Measurements from ENCODE around the gene MINDY1.

MINDY1 gene

GRCh38 chr1:151049458-151049857, 42.8 kb upstream of the MINDY1 start:
- no peak overlapping the region for H3K4me3 ChIP-seq (replicated peaks; ENCODE audit: low read depth, low read length)
- no peak for TF ChIP-seq CTCF (IDR thresholded peaks at IDR 0.05; ENCODE audit: low read depth, low read length, missing control alignments)
- no peak for DNase-seq (ENCODE audit: extremely low read depth, low read depth)

- H3K4me3 ChIP-seq (replicated peaks; ENCODE audit: low read depth, low read length): peak overlapping the region; percentile 60
- no peak for TF ChIP-seq CTCF (IDR thresholded peaks at IDR 0.05; ENCODE audit: low read depth, low read length, missing control alignments)
- DNase-seq (ENCODE audit: extremely low read depth, low read depth): no peak
These were observed 41.9 kb upstream of the MINDY1 start for GRCh38 chr1:151048645-151049032.

GRCh38 chr1:151047925-151048644, 41.4 kb upstream of the MINDY1 start:
- DNase-seq (ENCODE audit: extremely low read depth, low read depth): peak; percentile 41
- peak; percentile 54 for TF ChIP-seq CTCF (IDR thresholded peaks at IDR 0.05; ENCODE audit: low read depth, low read length, missing control alignments)
- H3K4me3 ChIP-seq (replicated peaks; ENCODE audit: low read depth, low read length): peak overlapping the region; percentile 60

GRCh38 chr1:151047591-151047924, 40.9 kb upstream of the MINDY1 start, which contains the start of gene C1orf56:
C1orf56 (plus strand) TSS chr1:151047751; CDS start chr1:151047848, 97 bp downstream.
- peak within 1 kb of the TSS; percentile 60 for H3K4me3 ChIP-seq (replicated peaks; ENCODE audit: low read depth, low read length)
- DNase-seq (ENCODE audit: extremely low read depth, low read depth): no peak
- TF ChIP-seq CTCF (IDR thresholded peaks at IDR 0.05; ENCODE audit: low read depth, low read length, missing control alignments): no peak

GRCh38 chr1:151043163-151043562, 36.5 kb upstream of the MINDY1 start:
- no peak for DNase-seq (ENCODE audit: extremely low read depth, low read depth)
- H3K4me3 ChIP-seq (replicated peaks; ENCODE audit: low read depth, low read length): no peak overlapping the region
- TF ChIP-seq CTCF (IDR thresholded peaks at IDR 0.05; ENCODE audit: low read depth, low read length, missing control alignments): no peak

- DNase-seq (ENCODE audit: extremely low read depth, low read depth): no peak
- no peak for TF ChIP-seq CTCF (IDR thresholded peaks at IDR 0.05; ENCODE audit: low read depth, low read length, missing control alignments)
- no peak overlapping the region for H3K4me3 ChIP-seq (replicated peaks; ENCODE audit: low read depth, low read length)
These were observed 32.8 kb upstream of the MINDY1 start for GRCh38 chr1:151039521-151039920.

GRCh38 chr1:151037032-151037431, 30.3 kb upstream of the MINDY1 start:
- no peak for DNase-seq (ENCODE audit: extremely low read depth, low read depth)
- no peak for TF ChIP-seq CTCF (IDR thresholded peaks at IDR 0.05; ENCODE audit: low read depth, low read length, missing control alignments)
- H3K4me3 ChIP-seq (replicated peaks; ENCODE audit: low read depth, low read length): no peak overlapping the region

Measured in HFF-Myc (cell line).